ENCODE measurements around the gene CHST11. TPM values are rescaled to one million over a fixed set of nuclear protein-coding genes. Genes with fewer than 3 reads are reported as not detected.

The CHST11 gene
- total and polyA plus RNA-seq, 7 donors, result 0.60 to 22.8 (median 10.0) TPM

- Histone ChIP-seq H3K27ac (no peak overlapping the region), H3K27me3 (no peaks in the 10 kb centered on the region), H3K4me1 (peaks cover 0 to 5% (median 0%) of the 10 kb centered on the region in 4 donors), H3K4me3 (no peak overlapping the region), H3K36me3 (no peaks in the 10 kb centered on the region), H3K9me3 (no peaks in the 10 kb centered on the region)
- no peak for TF ChIP-seq POLR2AphosphoS5 (IDR thresholded peaks at IDR 0.05)
- no peak for TF ChIP-seq POLR2A (IDR thresholded peaks at IDR 0.05)
- TF ChIP-seq CTCF (IDR thresholded peaks at IDR 0.05), result no peak
- no peak for DNase-seq
- intact Hi-C loops (cut with DNase I), result no loop called here
- WGBS, 2 donors, result 71 to 90% methylated on average over 4 of the region's 4 CpGs
These were observed 235.9 kb downstream of the CHST11 start for GRCh38 chr12:104692557-104693218.

- H3K27me3 ChIP-seq, result no peaks in the 10 kb centered on the region
- TF ChIP-seq EP300 (IDR thresholded peaks at IDR 0.05), result no peak
- TF ChIP-seq CTCF (IDR thresholded peaks at IDR 0.05), result no peak
- TF ChIP-seq POLR2AphosphoS5 (IDR thresholded peaks at IDR 0.05), result no peak
- TF ChIP-seq POLR2A (IDR thresholded peaks at IDR 0.05), result no peak
- H3K4me1 ChIP-seq, result peaks cover 0 to 5% (median 0%) of the 10 kb centered on the region in 4 donors
- DNase-seq, result no peak
- intact Hi-C loops (cut with DNase I), result no loop called here
- H3K27ac ChIP-seq, result no peak overlapping the region
- H3K9me3 ChIP-seq, result no peaks in the 10 kb centered on the region
- no peaks in the 10 kb centered on the region for H3K36me3 ChIP-seq
- H3K4me3 ChIP-seq, result no peak overlapping the region
- WGBS, 2 donors, result 93 to 94% methylated on average over 3 of the region's 3 CpGs
These were observed 236.7 kb downstream of the CHST11 start for GRCh38 chr12:104693493-104693892.

GRCh38 chr12:104694161-104694560, 237.4 kb downstream of the CHST11 start:
- Histone ChIP-seq H3K36me3 (no peaks in the 10 kb centered on the region), H3K9me3 (no peaks in the 10 kb centered on the region), H3K4me1 (peaks cover 0 to 5% (median 0%) of the 10 kb centered on the region in 4 donors), H3K27ac (no peak overlapping the region), H3K27me3 (no peaks in the 10 kb centered on the region), H3K4me3 (no peak overlapping the region)
- DNase-seq, result no peak
- 75 to 89% methylated on average over 4 of the region's 4 CpGs for WGBS, 2 donors
- TF ChIP-seq CTCF (IDR thresholded peaks at IDR 0.05), result no peak
- TF ChIP-seq EP300 (IDR thresholded peaks at IDR 0.05), result no peak
- no peak for TF ChIP-seq POLR2AphosphoS5 (IDR thresholded peaks at IDR 0.05)
- TF ChIP-seq POLR2A (IDR thresholded peaks at IDR 0.05), result no peak
- intact Hi-C loops (cut with DNase I), result no loop called here

GRCh38 chr12:104694711-104695110, 238.0 kb downstream of the CHST11 start:
- no peak overlapping the region for H3K4me3 ChIP-seq
- no peaks in the 10 kb centered on the region for H3K27me3 ChIP-seq
- intact Hi-C loops (cut with DNase I), result no loop called here
- no peak overlapping the region for H3K27ac ChIP-seq
- H3K36me3 ChIP-seq, result no peaks in the 10 kb centered on the region
- H3K4me1 ChIP-seq, result peaks cover 0 to 5% (median 0%) of the 10 kb centered on the region in 4 donors
- no peaks in the 10 kb centered on the region for H3K9me3 ChIP-seq
- 74 to 81% methylated on average over 7 of the region's 7 CpGs for WGBS, 2 donors
- no peak for TF ChIP-seq POLR2A (IDR thresholded peaks at IDR 0.05)
- TF ChIP-seq CTCF (IDR thresholded peaks at IDR 0.05), result no peak
- no peak for TF ChIP-seq POLR2AphosphoS5 (IDR thresholded peaks at IDR 0.05)
- TF ChIP-seq EP300 (IDR thresholded peaks at IDR 0.05), result no peak
- no peak for DNase-seq

Data from sigmoid colon (tissue), 7 donors.